Caco-2 (cell line): ENCODE measurements around the gene HRCT1. TPM values are rescaled to one million over a fixed set of nuclear protein-coding genes. Genes with fewer than 3 reads are reported as not detected.

Experiments
- BruUV-seq: library from RNA; stranded (reverse); fragments of 400-500 nt; replicated peaks from 2 replicates; lab custom pipeline; 2021; lab: Mats Ljungman, UMichigan
- CTCF ChIA-PET: fragments of 300-600 bp; sonication (Branson Sonifier 250); formaldehyde crosslinking; loops from one replicate; lab custom pipeline; 2022; ENCODE audit warnings: antibody characterized with exemption; lab: Charles Lee
- POLR2A ChIA-PET: fragments of 300-600 bp; sonication (Branson Sonifier 250); formaldehyde crosslinking; loops from one replicate; lab custom pipeline; 2022; ENCODE audit warnings: antibody characterized with exemption; lab: Charles Lee
- DNase-seq, 2 experiments: peaks; one replicate each; pipeline versions ENCODE4 v3.0.0 to v3.0.0-alpha.2; 2020 to 2022
- H3K27me3 ChIP-seq: replicated peaks from 2 replicates; pipeline ENCODE4 v1.6.0; 2011; ENCODE audit warnings: low read length; ENCODE audit not compliant: control insufficient read depth, insufficient read depth
- H3K36me3 ChIP-seq: 2 replicates; pipeline ENCODE4 v1.5.1; 2011; ENCODE audit warnings: low read length; ENCODE audit not compliant: control insufficient read depth, insufficient read depth
- H3K4me1 ChIP-seq: fragments of 250-450 bp; sonication (Bioruptor Pico); 2 replicates; pipeline ENCODE4 v1.5.1; 2020; ENCODE audit warnings: mild to moderate bottlenecking
- H3K4me3 ChIP-seq: 2 replicates; pipeline ENCODE4 v1.5.1; 2011; ENCODE audit warnings: low read depth, mild to moderate bottlenecking, control low read depth, low read length
- H3K9me3 ChIP-seq: fragments of 250-450 bp; sonication (Bioruptor Pico); 2 replicates; pipeline ENCODE4 v1.5.1; 2020; ENCODE audit warnings: mild to moderate bottlenecking, moderate library complexity
- H3K27ac Mint-ChIP-seq: one replicate; pipeline ENCODE4 v1.8.0; 2022; ENCODE audit warnings: mixed read lengths; ENCODE audit not compliant: unreplicated experiment
- H3K27me3 Mint-ChIP-seq: one replicate; pipeline ENCODE4 v1.8.0; 2022; ENCODE audit warnings: mixed read lengths; ENCODE audit not compliant: insufficient read depth, unreplicated experiment
- H3K36me3 Mint-ChIP-seq: one replicate; pipeline ENCODE4 v1.8.0; 2022; ENCODE audit warnings: mild to moderate bottlenecking, mixed read lengths; ENCODE audit not compliant: insufficient read depth, unreplicated experiment
- H3K4me1 Mint-ChIP-seq: one replicate; pipeline ENCODE4 v1.8.0; 2022; ENCODE audit warnings: low read depth, mixed read lengths; ENCODE audit not compliant: unreplicated experiment
- H3K4me3 Mint-ChIP-seq: one replicate; pipeline ENCODE4 v1.8.0; 2022; ENCODE audit warnings: mild to moderate bottlenecking, moderate library complexity, mixed read lengths; ENCODE audit not compliant: unreplicated experiment
- H3K9me3 Mint-ChIP-seq: one replicate; pipeline ENCODE4 v1.8.0; 2022; ENCODE audit warnings: mixed read lengths; ENCODE audit not compliant: unreplicated experiment
- CTCF ChIP-seq, 2 experiments: fragments of 200-600 bp in 1 of 2; IDR thresholded peaks; 1 replicate in 1 of 2; 2 replicates in 1 of 2; pipeline versions ENCODE4 v1.5.1 to v1.8.0; 2011 to 2022; ENCODE audit warnings: antibody characterized with exemption in 1 of 2, control low read depth in 1 of 2, inconsistent platforms in 1 of 2, low read depth in 1 of 2, low read length in 1 of 2, mild to moderate bottlenecking in 1 of 2, moderate library complexity in 1 of 2; ENCODE audit not compliant: insufficient read depth in 1 of 2, severe bottlenecking in 1 of 2, unreplicated experiment in 1 of 2
- intact Hi-C: fragments of 100-400 bp; cut with micrococcal nuclease; formaldehyde crosslinking; loops from one replicate; pipeline ENCODE4 v1.10.0; 2022; ENCODE audit not compliant: unreplicated experiment
- total RNA-seq: library from RNA; stranded (reverse); gene quantifications from 2 replicates; pipeline ENCODE4 v1.2.3, GENCODE V29; 2022

HRCT1 gene
- total RNA-seq, 1 experiment from 2014 or later, result not detected

GRCh38 chr9:35942286-35942685 lies 36.3 kb downstream of the HRCT1 start:
- no peaks in the 10 kb centered on the region for H3K36me3 Mint-ChIP-seq
- no peaks in the 10 kb centered on the region for H3K9me3 ChIP-seq
- CTCF ChIA-PET, result no interaction called here

GRCh38 chr9:35944173-35944572 lies 38.2 kb downstream of the HRCT1 start:
- Histone ChIP-seq H3K4me1 (peaks cover 12% of the 10 kb centered on the region; the same call in 1 of the 2 replicates), H3K36me3 (no peaks in the 10 kb centered on the region), H3K4me3 (no peak overlapping the region), H3K27me3 (no peaks in the 10 kb centered on the region), H3K9me3 (no peaks in the 10 kb centered on the region)
- H3K4me3 Mint-ChIP-seq, result no peak overlapping the region
- no peak for TF ChIP-seq CTCF (IDR thresholded peaks at IDR 0.05; ENCODE audit: insufficient read depth in 1 of 2, low read depth in 1 of 2, low read length in 1 of 2, severe bottlenecking in 1 of 2, unreplicated experiment in 1 of 2)
- CTCF ChIA-PET, result interaction anchor here (2.5 to 2.9 kb wide), 2 partner anchors 11 to 41 kb away, joined by 11 to 39 read pairs; no protein-coding TSS in a partner anchor
- H3K27ac Mint-ChIP-seq, result no peak overlapping the region
- POLR2A ChIA-PET, result no interaction called here
- no peaks in the 10 kb centered on the region for H3K36me3 Mint-ChIP-seq
- BruUV-seq, result no TSS peak
- intact Hi-C loops, result loop anchor here (2.0 kb wide), 1 partner anchor 37 kb away; the partner anchor contains the start of gene HRCT1
- H3K9me3 Mint-ChIP-seq, result no peaks in the 10 kb centered on the region
- H3K4me1 Mint-ChIP-seq, result peaks cover 6% of the 10 kb centered on the region
- no peaks in the 10 kb centered on the region for H3K27me3 Mint-ChIP-seq
- DNase-seq, result no peak

More at GRCh38 chr9:35942286-35942685, 36.3 kb downstream of the HRCT1 start:
- Histone ChIP-seq H3K36me3 (no peaks in the 10 kb centered on the region), H3K4me1 (peaks cover 12% of the 10 kb centered on the region; the same call in 1 of the 2 replicates), H3K27me3 (no peaks in the 10 kb centered on the region), H3K4me3 (no peak overlapping the region)
- no peak overlapping the region for H3K27ac Mint-ChIP-seq
- no peak for TF ChIP-seq CTCF (IDR thresholded peaks at IDR 0.05; ENCODE audit: insufficient read depth in 1 of 2, low read depth in 1 of 2, low read length in 1 of 2, severe bottlenecking in 1 of 2, unreplicated experiment in 1 of 2)
- H3K4me1 Mint-ChIP-seq, result no peaks in the 10 kb centered on the region
- intact Hi-C loops, result no loop called here
- POLR2A ChIA-PET, result no interaction called here
- DNase-seq, result no peak
- no peak overlapping the region for H3K4me3 Mint-ChIP-seq
- no peaks in the 10 kb centered on the region for H3K9me3 Mint-ChIP-seq
- H3K27me3 Mint-ChIP-seq, result no peaks in the 10 kb centered on the region
- BruUV-seq, result no TSS peak

- Histone ChIP-seq H3K36me3 (no peaks in the 10 kb centered on the region), H3K9me3 (no peaks in the 10 kb centered on the region), H3K4me3 (no peak overlapping the region), H3K27me3 (no peaks in the 10 kb centered on the region), H3K4me1 (peaks cover 12% of the 10 kb centered on the region; the same call in 1 of the 2 replicates)
- Mint-ChIP-seq H3K27me3 (no peaks in the 10 kb centered on the region), H3K4me1 (peaks cover 10% of the 10 kb centered on the region), H3K9me3 (no peaks in the 10 kb centered on the region), H3K36me3 (no peaks in the 10 kb centered on the region), H3K4me3 (no peak overlapping the region), H3K27ac (no peak overlapping the region)
- no peak for TF ChIP-seq CTCF (IDR thresholded peaks at IDR 0.05; ENCODE audit: insufficient read depth in 1 of 2, low read depth in 1 of 2, low read length in 1 of 2, severe bottlenecking in 1 of 2, unreplicated experiment in 1 of 2)
- intact Hi-C loops, result loop anchor here (2.0 to 5.0 kb wide), 2 partner anchors 38 to 222 kb away; partner anchors contain the start of genes CCIN and HRCT1
- DNase-seq, result no peak
- ChIA-PET CTCF (interaction anchor here (1.5 to 2.9 kb wide), 3 partner anchors 10 to 79 kb away, joined by 7 to 39 read pairs (median 11); no protein-coding TSS in a partner anchor), POLR2A (interaction anchor here (1.4 kb wide), 1 partner anchor 42 kb away, joined by 7 read pairs; no protein-coding TSS in a partner anchor)
- no TSS peak for BruUV-seq
These were observed 38.8 kb downstream of the HRCT1 start for GRCh38 chr9:35944841-35945240.
